Medulla oblongata (tissue), 1 donor: ENCODE data around the gene TRIM16.
"Not testable (repeated sequence)": the region's sequence is repeated elsewhere in the genome, so short reads cannot be mapped to it uniquely, and the experiment has no call there.

Experiments
- DNase-seq: peaks from one replicate; pipeline ENCODE4 v3.0.0-alpha.2; 2015; ENCODE audit errors: extremely low spot score

TRIM16 gene

DNA sequence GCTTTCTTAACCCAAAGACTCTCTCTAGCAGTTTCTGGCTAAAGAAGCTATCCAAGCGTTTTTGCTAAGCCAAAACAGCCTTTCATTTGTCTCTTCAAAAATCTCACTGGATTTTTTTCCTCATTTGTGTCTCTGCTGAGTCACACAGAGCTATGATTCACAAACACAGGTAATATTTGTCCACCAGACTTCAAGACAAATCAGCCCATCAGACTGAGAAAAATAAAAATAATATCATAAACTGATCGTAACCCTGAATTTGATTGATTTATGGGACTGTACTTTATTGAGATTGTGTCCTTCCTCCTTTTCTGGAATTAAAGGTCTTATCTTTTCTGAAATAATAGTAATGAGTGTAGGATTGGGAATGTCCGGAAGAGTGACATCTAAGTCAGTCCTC lies 25.8 kb downstream of the TRIM16 start:
- no peak for DNase-seq

DNA sequence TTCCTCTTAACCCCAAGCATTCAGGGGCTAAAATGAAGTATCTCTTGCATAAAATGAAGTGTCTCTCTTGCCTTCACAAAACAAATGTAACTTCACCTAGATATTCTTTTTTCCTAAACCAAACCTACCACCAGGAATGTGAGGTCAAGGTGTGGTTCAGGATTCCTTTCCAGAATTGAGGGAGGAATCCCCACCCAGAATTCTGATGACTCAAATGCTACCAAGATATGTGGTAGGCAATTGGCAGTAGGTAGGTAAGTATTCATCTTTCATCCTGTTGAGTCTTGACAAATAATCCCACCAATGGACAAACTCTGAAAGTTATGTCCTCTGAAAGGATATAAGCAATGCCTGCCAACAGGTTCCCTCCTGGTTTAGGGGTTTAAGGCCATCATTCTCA lies 26.2 kb downstream of the TRIM16 start:
- DNase-seq: no peak

DNA sequence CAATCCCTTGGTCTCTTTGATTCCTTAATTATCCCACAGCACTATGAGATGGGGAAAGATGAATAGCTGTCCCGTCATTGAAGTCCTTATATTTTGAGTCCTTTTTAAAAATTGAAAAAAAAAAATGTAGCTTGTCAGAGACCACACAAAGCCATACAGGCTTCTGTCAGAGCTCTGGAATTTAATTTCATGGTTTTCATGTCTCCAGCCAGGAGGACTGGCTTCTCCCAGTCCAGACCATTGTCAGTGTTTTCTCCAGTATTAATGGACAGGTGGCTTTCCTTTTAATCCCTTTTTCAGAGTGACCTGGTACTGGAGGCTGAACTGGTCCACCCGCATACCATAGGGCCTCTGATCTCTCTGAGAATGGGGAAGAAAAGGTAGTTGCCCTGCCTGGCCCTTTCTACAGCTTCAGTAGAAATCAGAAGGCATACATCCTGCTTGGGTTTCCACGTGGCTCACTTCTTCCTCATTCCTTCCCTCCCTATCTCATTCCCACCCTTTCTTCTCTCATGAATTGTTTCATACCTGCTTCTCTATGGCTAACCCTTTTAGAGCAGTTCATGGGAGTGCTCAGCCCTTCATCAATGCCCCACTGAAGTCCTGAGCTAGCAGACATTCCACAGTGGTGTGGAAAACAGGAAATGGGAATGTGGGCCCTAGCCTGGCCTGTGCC lies 29.1 kb downstream of the TRIM16 start:
- no peak for DNase-seq

DNA sequence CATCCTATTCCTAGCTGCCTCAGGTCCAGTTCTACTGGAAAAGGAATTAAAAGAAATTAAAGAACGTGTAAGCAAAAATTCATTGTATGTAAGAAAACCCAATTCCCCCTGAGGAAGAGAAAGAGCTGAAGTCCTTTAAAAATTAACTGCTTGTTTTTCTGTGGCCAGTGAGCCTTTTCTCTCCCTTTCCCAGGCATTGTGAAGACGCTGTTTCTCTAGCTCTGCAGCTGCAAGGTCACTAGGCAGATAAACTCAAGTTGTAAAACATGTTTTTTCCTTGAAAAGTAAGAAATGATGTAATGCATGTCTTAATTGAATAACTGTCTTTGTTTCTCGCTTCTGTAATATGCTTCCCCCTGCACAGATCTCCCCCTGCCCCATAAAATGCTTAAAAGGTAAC lies 29.7 kb downstream of the TRIM16 start:
- not testable (repeated sequence) for DNase-seq

DNA sequence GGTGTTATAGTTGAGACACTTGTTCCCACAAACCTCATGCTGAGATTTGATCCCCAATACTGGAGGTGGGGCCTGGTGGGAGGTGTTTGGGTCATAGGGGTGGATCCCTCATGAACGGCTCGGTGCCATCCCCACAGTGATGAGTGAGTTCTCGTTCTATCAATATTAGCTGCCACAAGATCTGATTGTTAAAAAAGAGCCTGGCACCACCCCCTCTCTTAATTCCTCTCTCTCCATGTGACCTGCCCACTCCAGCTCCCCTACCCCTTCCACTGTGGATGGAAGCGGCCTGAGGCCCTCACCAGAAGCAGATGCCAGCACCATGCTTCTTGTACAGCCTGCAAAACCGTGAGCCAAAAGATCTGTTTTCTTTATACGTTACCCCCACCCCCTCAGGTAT lies 31.2 kb downstream of the TRIM16 start:
- no peak for DNase-seq

DNA sequence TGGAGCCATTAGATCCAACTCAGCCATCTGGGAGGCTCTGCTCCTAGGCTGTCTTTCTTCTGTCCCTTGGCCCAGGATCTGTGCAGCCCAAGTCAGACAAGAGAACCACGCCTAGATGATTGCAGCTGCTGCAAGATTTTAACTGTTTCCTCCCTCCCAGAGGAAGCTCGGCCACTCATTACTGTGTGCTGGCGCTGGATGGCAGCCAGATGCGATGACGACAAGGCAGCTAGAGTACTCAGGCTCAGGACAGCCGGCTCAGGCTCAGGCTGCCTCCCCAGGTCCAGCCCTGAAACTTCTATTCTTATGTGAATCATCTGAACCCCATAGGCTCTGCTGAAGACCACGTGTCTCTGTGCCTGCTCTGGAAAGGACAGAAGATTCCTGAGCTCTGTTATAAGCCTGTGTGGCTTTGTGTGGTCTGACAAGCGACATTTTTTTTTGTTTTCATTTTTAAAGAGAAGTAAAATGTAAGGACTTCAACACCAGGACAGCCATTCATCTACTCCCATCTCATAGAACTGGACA lies 32.5 kb downstream of the TRIM16 start:
- DNase-seq: peak; percentile 89

DNA sequence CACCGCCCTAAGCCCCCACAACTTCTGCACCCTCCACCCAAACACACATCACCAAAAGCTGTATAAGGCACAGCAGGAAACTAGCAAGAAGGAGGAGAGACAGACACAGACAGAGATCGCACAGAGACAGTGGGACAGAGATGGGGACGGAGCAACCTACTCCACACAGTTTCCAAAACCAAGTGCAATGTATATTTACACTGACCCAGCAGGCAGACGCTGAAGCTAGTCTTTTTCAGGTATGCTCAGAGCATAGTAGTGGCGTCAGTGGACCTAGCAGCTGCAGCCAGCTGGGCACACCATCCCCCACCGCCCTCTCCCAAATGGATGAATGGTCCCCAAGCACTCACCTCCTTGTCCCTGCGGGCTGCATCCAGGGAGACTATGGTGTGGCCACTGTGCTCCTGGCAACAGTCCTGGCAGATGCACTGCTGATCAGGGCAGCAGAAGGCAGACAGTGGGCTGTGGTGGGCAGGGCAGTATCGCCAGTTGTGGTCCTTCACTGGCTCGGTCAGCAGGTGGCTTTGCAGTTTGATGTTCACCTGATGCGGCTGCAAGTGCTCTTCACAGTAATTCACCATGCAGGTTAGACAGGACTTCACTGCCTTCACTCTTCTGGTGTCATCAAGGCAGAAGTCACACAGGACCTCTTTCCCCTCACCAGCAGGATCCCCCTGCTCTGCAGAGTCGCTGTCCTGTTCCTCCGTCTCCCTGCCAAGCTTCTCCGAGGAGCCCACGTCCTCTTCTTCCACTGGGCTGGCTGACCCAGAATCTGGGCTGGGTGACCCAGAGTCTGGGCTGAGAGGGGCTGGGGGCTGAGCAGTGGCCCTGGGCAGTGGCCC lies 33.1 kb downstream of the TRIM16 start:
- no peak for DNase-seq

DNA sequence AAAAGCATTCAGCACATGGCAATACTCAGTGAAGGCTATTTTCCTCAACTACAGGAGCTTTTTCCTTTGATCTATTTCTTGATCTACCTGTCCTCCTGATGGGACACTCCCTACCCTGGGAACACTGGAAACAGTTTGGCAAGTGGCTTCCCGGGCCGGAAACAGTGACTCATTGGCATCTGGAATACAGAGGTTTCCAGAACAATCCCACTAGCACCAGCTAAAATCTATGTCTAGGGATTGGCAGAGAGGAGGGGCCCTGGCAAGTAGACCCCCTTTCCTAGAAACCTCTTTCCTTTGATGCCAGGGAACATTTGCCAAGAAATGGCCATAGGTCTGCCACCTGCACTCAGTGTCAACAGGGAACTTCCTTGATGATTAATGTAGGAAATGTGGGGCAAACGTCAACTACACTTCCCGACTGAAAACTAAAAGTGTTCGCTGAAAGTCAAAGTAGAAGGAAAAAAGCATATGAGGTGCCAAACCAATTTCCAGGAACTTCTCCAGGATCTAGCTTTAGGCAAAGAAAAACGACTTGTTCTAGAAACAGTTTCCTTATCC lies 34.2 kb downstream of the TRIM16 start:
- peak; percentile 42 for DNase-seq

DNA sequence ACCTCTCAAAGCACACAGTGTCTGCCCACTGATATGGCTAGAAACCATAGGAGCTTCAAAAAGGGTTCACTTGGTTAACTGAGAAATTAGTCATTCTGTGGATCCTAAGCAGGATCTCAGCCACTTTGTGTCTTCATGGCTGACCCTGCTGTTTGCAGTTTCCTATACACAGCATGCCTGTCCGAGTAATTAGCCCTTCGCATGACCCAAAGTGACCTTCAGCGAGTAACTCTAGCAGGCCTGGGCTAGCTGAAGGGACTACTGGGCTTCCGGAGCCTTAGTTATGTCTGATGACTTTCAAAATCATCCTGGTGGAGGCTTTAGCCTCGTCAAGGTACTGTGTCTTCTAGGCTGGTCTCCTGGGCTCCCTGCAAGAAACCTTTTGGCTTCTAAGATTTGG lies 35.7 kb downstream of the TRIM16 start:
- no peak for DNase-seq

DNA sequence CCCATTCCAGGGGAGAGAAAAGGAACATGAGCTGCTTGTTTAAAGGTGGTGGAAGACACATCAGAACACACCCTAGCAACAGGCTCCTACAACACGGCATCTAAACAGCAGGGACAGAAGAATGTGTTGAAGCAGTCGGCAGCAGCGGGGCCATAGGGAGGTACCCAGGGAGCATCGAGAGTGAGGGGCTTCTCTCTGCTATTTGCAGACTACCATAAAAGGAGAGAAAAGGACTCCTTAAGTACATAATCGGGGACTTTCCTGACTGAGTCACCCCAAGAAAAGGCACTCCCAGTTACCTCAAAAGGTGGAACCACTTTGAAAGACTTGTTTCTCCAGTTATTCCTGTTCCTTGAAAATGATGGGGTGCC lies 38.2 kb downstream of the TRIM16 start:
- DNase-seq: not testable (repeated sequence)

DNA sequence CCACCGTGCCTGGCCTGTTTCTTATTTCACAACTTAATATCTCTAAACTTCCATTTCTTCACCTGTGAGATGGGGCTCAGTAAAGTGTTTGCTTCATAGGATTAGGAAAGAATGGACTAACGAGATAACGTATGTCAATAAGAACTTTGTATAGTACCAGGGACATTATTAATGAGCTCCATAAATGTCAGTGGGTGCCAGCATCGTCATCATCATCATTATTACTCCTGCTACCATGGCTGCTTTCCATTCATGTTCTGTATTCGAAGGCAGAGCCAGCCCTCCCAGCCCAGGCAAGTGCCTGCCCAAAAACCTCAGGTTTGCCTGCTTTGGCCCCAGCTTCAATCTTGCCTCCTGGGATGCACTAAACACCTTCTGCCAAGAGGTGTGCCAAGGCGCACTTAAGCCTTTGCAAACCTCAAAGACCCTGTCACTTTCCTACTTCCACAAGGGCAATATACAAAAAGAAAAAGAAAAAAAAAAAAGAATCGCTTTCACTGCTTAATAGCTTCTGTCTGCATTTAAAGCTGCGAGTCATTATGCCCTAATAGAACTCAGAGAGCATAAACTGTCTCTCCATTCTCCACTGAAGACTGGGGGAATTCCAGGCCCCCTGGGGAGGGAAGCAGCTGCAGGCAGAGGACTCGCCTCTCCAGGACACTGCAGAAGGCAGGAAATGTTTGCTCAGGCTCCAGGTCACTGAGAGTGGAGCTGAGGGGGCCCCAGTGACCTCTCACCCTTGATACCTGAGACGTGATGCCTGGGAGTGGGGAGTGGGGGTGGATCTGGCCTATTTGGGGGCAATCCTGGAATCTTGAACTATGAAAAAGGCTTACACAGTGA lies 38.8 kb downstream of the TRIM16 start:
- not testable (repeated sequence) for DNase-seq

DNA sequence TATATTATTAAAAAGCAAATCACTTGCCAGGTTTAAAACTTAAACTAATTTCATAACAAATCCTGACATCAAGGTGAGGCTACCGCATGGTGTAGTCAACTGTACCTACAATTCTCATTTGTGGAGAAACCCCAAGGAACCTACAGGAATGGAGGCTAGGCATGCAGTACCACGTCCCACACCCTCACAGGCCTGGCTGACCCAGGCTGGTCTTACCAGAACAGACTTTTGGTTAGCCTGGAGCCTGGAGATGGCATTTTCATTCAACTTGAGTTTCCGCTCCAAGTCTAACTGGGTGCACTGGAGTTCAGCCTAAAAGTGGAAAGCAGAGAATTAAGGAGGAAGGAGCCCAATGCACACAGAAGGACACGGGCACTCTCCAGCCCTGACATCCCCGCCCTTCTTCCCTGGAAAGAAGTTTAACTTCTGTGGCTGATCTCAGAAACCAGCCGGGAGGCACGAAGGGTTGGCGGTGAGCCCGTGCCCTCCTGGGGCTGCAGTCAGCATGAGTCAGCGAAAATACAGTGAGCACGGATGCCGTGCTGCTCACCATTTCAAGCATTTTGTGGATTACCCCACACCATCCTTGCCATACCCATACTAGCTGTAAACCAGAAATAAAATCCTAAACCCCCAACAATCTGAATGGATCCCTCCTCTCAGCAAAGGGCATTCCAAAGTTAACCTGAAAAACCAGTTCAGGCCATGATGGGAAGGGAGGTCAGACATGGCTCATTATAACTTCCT lies 41.4 kb downstream of the TRIM16 start:
- not testable (repeated sequence) for DNase-seq

DNA sequence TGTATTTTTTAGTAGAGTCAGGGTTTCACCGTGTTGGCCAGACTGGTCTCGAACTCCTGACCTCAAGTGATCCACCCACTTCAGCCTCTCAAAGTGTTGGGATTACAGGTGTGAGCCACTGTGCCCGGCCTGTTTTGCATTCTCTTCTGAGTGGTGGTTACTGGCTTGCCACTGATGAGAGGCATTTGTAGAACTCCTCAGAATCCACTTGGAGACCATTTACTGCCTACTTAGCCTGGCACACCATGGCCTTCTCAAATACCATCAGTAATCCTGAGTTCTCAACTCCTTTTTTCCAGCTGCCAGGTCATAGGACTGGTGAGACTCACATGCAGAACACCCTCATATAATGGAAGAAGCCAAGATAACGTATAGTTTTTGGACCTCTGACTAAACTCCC lies 42.1 kb downstream of the TRIM16 start:
- not testable (repeated sequence) for DNase-seq

DNA sequence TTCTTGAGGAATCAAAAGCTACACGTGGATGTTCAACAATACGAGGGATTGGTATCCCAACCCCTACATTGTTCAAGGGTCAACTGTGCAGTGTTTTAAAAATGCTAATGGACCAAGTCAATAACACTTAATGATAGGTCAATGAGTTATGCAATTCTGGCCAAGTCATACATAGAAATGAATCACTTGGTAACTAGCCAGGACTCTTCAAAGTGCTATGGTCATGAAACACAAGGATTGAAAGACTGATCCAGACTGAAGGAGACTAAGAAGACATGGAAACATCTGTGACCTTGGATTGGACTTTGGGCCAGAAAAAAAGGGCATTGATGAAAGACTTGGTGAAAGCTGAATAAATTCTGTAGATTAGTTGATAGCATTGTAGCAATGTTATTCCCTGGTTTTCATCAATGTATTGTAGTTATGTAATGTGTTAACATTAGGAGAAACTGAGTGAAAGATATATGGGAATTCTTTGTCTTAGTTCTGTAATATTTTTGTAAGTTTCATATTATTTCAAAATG lies 53.1 kb downstream of the TRIM16 start:
- DNase-seq: not testable (repeated sequence)

DNA sequence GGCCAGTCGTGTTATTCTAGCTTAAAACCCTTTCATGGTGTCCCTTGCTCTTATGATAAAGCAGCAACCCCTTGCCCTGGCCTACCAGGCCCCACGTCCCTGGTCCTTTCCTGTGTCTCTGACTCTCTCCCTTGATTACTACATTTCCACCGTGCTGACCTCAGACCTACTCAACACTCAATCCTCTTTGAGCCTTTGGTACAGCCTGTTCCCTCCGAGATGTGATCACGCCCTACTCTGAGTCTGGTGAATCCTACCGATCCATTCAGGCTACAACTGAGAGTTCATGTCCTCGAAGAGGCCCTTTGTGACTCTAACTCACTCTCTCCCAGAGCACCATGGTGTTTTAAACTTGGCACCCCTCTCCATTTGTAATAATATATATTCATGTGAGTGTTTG lies 54.1 kb downstream of the TRIM16 start:
- DNase-seq: not testable (repeated sequence)

DNA sequence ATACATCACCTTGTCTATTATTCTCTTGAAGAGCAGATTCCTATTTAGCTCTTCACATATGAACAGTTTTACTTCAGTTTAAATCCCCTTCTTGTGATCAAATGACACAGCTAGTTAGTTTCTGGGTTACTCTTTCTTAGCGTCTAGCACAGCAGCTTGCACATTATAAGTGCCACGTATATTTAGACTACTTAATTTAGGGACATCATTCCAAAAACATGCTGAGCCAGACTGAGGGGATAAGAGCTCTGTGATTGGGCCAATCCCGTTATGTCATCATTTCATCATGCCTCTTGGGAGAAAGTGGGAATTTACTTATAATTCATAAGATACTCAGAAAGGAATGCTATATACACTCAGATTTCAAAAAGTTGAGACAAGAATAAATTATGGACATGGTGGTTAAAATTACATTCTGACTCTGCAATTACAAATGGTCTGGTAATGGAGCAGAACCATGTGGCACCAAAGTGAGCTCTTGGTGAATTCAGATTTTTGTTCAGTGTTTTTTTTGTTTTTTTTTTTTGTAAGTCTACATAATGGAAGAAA lies 60.4 kb downstream of the TRIM16 start:
- DNase-seq: not testable (repeated sequence)

DNA sequence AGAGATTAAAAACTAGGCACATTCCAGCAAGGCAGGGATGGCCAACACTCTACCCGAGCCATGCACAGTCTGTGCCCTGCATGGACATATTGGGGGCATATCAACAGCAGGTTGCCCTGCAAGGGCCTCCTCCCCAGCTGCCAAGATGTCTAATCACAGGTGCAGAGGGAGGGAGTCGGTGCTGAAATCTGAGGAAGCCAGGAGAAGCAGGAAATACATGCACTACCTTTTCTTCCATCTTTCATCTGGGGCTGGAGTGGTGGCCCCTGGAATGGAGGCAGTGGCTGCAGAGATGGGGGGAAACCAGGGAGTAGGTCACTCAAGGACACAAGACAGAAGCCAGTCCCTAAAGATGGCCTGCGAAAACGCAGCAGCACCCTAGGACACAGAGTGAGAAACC lies 60.9 kb downstream of the TRIM16 start:
- not testable (repeated sequence) for DNase-seq

DNA sequence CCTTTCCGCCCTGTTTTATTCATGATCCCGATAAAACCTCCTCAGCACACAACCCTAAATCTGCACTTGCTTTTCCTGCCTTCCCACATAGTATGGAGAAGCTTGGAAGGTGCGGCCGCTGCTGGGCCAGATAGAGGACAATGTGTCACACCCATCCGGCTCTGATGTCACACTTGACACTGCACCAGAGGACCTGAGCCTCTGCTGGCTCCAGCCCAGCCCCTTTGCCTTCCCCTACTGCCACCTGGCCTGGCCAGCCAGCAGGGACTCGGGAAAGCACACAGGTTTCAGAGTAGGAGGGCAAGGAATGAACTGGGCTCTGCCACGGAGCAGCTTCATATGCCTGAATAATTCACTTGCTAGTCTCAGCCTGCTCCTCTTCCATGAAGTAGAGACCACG lies 62.0 kb downstream of the TRIM16 start:
- DNase-seq: not testable (repeated sequence)

DNA sequence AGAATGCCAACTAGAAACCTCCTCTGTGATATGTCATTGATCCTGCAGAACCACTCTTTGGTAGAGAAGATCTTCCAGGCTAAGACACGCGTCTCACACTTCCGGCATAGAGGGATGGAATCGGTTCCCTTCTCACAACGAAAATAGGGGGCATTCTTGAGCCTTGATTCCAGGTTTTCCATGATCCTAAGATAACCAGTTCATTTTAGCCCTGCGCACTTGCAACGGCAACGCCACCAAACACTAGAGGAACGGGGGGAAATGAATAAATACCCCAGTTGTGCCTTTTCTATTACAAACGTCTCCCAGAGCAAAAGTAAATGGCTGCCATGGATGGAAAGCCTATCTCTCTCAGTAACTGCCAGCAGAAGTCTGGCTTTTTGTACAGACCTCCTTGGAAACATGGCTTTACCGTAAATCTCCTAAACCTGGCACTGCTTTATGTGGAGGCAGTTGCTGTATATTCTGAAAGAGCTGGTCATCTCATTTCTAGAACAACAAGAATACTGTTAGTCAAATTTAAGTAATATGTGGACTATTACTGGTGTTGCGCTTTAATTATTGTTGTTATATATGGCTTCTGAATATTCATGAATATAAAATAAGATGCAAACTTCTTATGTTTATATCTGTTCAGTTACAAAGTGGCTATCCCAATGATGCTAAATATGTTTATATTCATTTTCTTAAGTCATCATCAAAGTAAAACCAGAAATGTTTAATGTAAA lies 64.6 kb downstream of the TRIM16 start, which contains the start of gene FBXW10B:
FBXW10B (minus strand) TSS at position 374 of the 728 bp plus-strand sequence; CDS start at position 182, 192 bp downstream.
- DNase-seq: not testable (repeated sequence)

DNA sequence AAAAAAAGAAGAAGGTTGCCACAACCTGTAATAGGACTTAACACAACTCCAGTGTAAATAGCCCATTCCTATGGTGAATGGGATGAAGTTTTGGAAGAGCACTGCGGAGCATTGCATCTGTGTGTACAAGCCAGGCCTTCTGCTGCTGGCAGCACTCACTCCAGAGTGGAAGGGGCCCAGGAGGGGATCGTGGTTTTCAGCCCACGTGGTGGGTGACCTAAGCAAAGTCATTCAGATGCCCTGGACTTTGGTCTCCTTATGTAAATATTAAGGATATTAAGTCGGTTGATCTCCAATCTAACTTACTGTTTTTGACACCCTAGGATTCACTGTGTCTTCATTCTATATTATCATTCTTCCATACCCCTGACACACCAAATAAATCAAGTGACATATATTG lies 67.3 kb downstream of the TRIM16 start:
- DNase-seq: not testable (repeated sequence)
